K562 (cell line): ENCODE measurements around the gene ATP7B. TPM values are rescaled to one million over a fixed set of nuclear protein-coding genes. Genes with fewer than 3 reads are reported as not detected.

Experiments used
- ATAC-seq: fragments of 200-7000 bp; cut with Tn5 transposase; 3 replicates; pipeline ENCODE4 v1.9.1; 2020; ENCODE audit warnings: moderate library complexity
- BruUV-seq: library from RNA; stranded (reverse); fragments of 400-500 nt; replicated peaks from 2 replicates; lab custom pipeline; 2021; lab: Mats Ljungman, UMichigan
- CTCF ChIA-PET: fragments of 300-600 bp; formaldehyde crosslinking; extraction: SDS; loops from one replicate; lab custom pipeline; 2021; ENCODE audit warnings: low intra/inter-chr PET ratio; lab: Yijun Ruan, JAX
- POLR2A ChIA-PET: fragments of 300-600, 350-650 bp; sonication (Branson Sonifier 250); formaldehyde crosslinking; extraction: SDS; loops from one replicate; lab custom pipeline; 2021; ENCODE audit warnings: antibody characterized with exemption, inconsistent platforms; lab: Yijun Ruan, JAX
- DNase-seq, 4 experiments: peaks; one replicate each; pipeline versions ENCODE4 v3.0.0 to v3.0.0-alpha.2; 2011 to 2018; ENCODE audit warnings: low spot score in 3 of 4, mixed read lengths in 3 of 4; ENCODE audit errors: extremely low read depth in 1 of 4
- FAIRE-seq: peaks from 2 replicates; lab custom pipeline; 2011; peaks lifted over from hg19 to GRCh38; lab: Jason Lieb, UNC
- H2AFZ ChIP-seq: 2 replicates; pipeline ENCODE4 v1.6.0; 2011; ENCODE audit warnings: low read depth, low read length, control low read depth, inconsistent platforms
- H3K27ac ChIP-seq: fragments of 200-600 bp; 3 replicates; pipeline ENCODE4 v1.8.0; 2011; ENCODE audit warnings: low read depth, mild to moderate bottlenecking, control low read depth, inconsistent platforms, low read length, moderate library complexity, mixed read lengths; ENCODE audit errors: extremely low read depth
- H3K27me3 ChIP-seq, 2 experiments: fragments of 300-600 bp in 1 of 2; 2 replicates in 1 of 2; 3 replicates in 1 of 2; pipeline versions ENCODE4 v1.6.0 to v1.8.0; 2011; ENCODE audit warnings: inconsistent platforms in 2 of 2, low read length in 2 of 2, mild to moderate bottlenecking in 1 of 2, mixed read lengths in 1 of 2, moderate library complexity in 1 of 2; ENCODE audit not compliant: control insufficient read depth in 2 of 2, insufficient read depth in 2 of 2
- H3K36me3 ChIP-seq: fragments of 300-600 bp; 3 replicates; pipeline ENCODE4 v1.8.0; 2011; ENCODE audit warnings: mild to moderate bottlenecking, low read length, inconsistent platforms; ENCODE audit not compliant: control insufficient read depth, insufficient read depth
- H3K4me1 ChIP-seq, 2 experiments: fragments of 200-600 bp in 1 of 2; replicated peaks in 1 of 2; 2 replicates in 1 of 2; 3 replicates in 1 of 2; pipeline versions ENCODE4 v1.5.1 to v1.8.0; 2011; ENCODE audit warnings: inconsistent platforms in 2 of 2, low read length in 2 of 2, mild to moderate bottlenecking in 1 of 2, mixed read lengths in 1 of 2, moderate library complexity in 1 of 2; ENCODE audit not compliant: control insufficient read depth in 2 of 2, insufficient read depth in 2 of 2
- H3K4me2 ChIP-seq: 2 replicates; pipeline ENCODE4 v1.6.1; 2011; ENCODE audit warnings: low read length, control low read depth, inconsistent platforms, mixed read lengths; ENCODE audit not compliant: insufficient read depth
- H3K4me3 ChIP-seq: fragments of 200-600 bp; sonication (generic), shearing (Covaris generic); 2 replicates; pipeline ENCODE4 v1.5.1; 2016; ENCODE audit warnings: control low read depth, inconsistent platforms
- H3K79me2 ChIP-seq: fragments of 200-600 bp; 3 replicates; pipeline ENCODE4 v1.8.0; 2011; ENCODE audit warnings: low read length, inconsistent platforms; ENCODE audit not compliant: control insufficient read depth, insufficient read depth
- H3K9ac ChIP-seq, 2 experiments: 2 replicates each; pipeline versions ENCODE4 v1.6.0 to v1.6.1; 2011; ENCODE audit warnings: low read depth in 2 of 2, low read length in 2 of 2, control low read depth in 1 of 2, inconsistent platforms in 1 of 2, mild to moderate bottlenecking in 1 of 2, mixed read lengths in 1 of 2; ENCODE audit not compliant: insufficient read depth in 1 of 2
- H3K9me1 ChIP-seq: one replicate; pipeline ENCODE4 v1.6.0; 2011; ENCODE audit warnings: inconsistent platforms, mild to moderate bottlenecking, low read length, moderate library complexity; ENCODE audit not compliant: control insufficient read depth, insufficient read depth
- H3K9me3 ChIP-seq: replicated peaks from 2 replicates; pipeline ENCODE4 v1.5.1; 2011; ENCODE audit warnings: low read depth, low read length, inconsistent platforms; ENCODE audit not compliant: control insufficient read depth, insufficient read depth
- H4K20me1 ChIP-seq: replicated peaks from 2 replicates; pipeline ENCODE4 v1.6.1; 2011; ENCODE audit warnings: low read length, inconsistent platforms, mixed read lengths; ENCODE audit not compliant: control insufficient read depth, insufficient read depth
- AFF4 ChIP-seq: sonication (generic); formaldehyde crosslinking; IDR thresholded peaks from 2 replicates; pipeline ENCODE4 v1.8.0; 2023; ENCODE audit warnings: mild to moderate bottlenecking, missing genetic modification reagents
- ASH1L ChIP-seq: fragments of 450-650 bp; IDR thresholded peaks from 2 replicates; pipeline ENCODE4 v1.6.1; 2018; ENCODE audit warnings: borderline replicate concordance, mild to moderate bottlenecking, low read depth; ENCODE audit not compliant: partially characterized antibody
- CHD1 ChIP-seq: fragments of 200-600 bp; sonication (generic); IDR thresholded peaks from one replicate; pipeline ENCODE4 v1.6.1; 2012; ENCODE audit warnings: mild to moderate bottlenecking, moderate library complexity, low read length, inconsistent platforms
- CREB5 ChIP-seq: fragments of 250-450 bp; sonication (Bioruptor Pico); IDR thresholded peaks from 2 replicates; pipeline ENCODE4 v1.5.0; 2020; ENCODE audit warnings: mild to moderate bottlenecking
- CREBBP ChIP-seq: IDR thresholded peaks from one replicate; pipeline ENCODE4 v1.6.1; 2012; ENCODE audit warnings: low read depth, mild to moderate bottlenecking, control low read depth, inconsistent platforms, low read length
- ELF1 ChIP-seq: fragments of 200-800 bp; sonication (Bioruptor generic); IDR thresholded peaks from 2 replicates; pipeline ENCODE4 v1.6.1; 2016; ENCODE audit warnings: missing genetic modification characterization, missing compliant biosample characterization
- ETS2 ChIP-seq: IDR thresholded peaks from 2 replicates; pipeline ENCODE4 v1.6.1; 2016; ENCODE audit warnings: borderline replicate concordance, missing genetic modification characterization, mild to moderate bottlenecking, moderate library complexity, missing compliant biosample characterization; ENCODE audit not compliant: poor library complexity, severe bottlenecking
- IRF2 ChIP-seq: sonication (generic); formaldehyde crosslinking; IDR thresholded peaks from 2 replicates; pipeline ENCODE4 v1.8.1; 2022; ENCODE audit warnings: mild to moderate bottlenecking, missing genetic modification reagents
- MIER1 ChIP-seq: fragments of 450-650 bp; IDR thresholded peaks from 2 replicates; pipeline ENCODE4 v1.6.1; 2016; ENCODE audit warnings: antibody characterized with exemption, mild to moderate bottlenecking, low read depth
- MYBL2 ChIP-seq, 2 experiments: fragments of 450-650 bp in 1 of 2; sonication (generic) in 1 of 2; formaldehyde crosslinking in 1 of 2; IDR thresholded peaks; 2 replicates each; pipeline versions ENCODE4 v1.6.1 to v1.8.1; 2017 to 2022; ENCODE audit warnings: borderline replicate concordance in 1 of 2, inconsistent platforms in 1 of 2, low read depth in 1 of 2, mild to moderate bottlenecking in 1 of 2, missing genetic modification reagents in 1 of 2, moderate library complexity in 1 of 2
- RBM34 ChIP-seq: fragments of 200-400 bp; formaldehyde crosslinking; IDR thresholded peaks from 2 replicates; pipeline ENCODE4 v1.6.1; 2018; ENCODE audit warnings: low read length, borderline replicate concordance; ENCODE audit not compliant: insufficient read depth
- SREBF1 ChIP-seq: fragments of 150-350 bp; IDR thresholded peaks from 2 replicates; pipeline ENCODE4 v1.6.1; 2014; ENCODE audit warnings: antibody characterized with exemption, low read depth, low read length, borderline replicate concordance
- WGBS: fragments of 100-300 bp; shearing (Covaris generic); methylation state at CpG from one replicate; pipeline ENCODE4 v1.1.6; 2016; ENCODE audit warnings: low coverage, mixed read lengths; ENCODE audit not compliant: insufficient coverage; ENCODE audit errors: missing lambda C conversion rate; 5-methylcytosine and 5-hydroxymethylcytosine counted together
- in situ Hi-C: fragments of 300-500 bp; cut with MboI; formaldehyde crosslinking; loops from 4 replicates; pipeline ENCODE4 v1.15.0; 2018; ENCODE audit warnings: inconsistent platforms, mixed read lengths
- intact Hi-C: fragments of 100-400 bp; cut with micrococcal nuclease; formaldehyde crosslinking; loops from 2 replicates; pipeline ENCODE4 v1.14.2; 2022
- polyA plus RNA-seq, 8 experiments: library from polyadenylated mRNA; depleted of rRNA in 4 of 8; stranded (reverse) in 5 of 8; unstranded in 3 of 8; fragments of >200 nt; fragmentation: Nextera tagmentation in 2 of 8; fragmentation: Illumina TruSeq in 1 of 8; extraction: Ambion mirVana in 2 of 8; extraction: Trizol in 1 of 8; gene quantifications; 2 replicates each; pipeline versions ENCODE4 v1.2.1 to v1.2.3, GENCODE V29; 2011 to 2014; ENCODE audit warnings: inconsistent platforms in 1 of 8, missing spikeins in 1 of 8
- total RNA-seq, 7 experiments: library from RNA; depleted of rRNA in 6 of 7; stranded (reverse); fragments of >200 nt in 6 of 7; fragmentation: Illumina TruSeq in 2 of 7; extraction: Trizol in 2 of 7; gene quantifications; 2 replicates each; pipeline versions ENCODE4 v1.2.1 to v1.2.3, GENCODE V29; 2011 to 2021; ENCODE audit warnings: low replicate concordance in 1 of 7

The ATP7B gene
- total and polyA plus RNA-seq, 9 of the 15 experiments (the other 6 are each of a cell fraction or from before 2014, with no cell fraction given): 1.1 to 20.4 (median 8.5) TPM

- TF ChIP-seq AFF4 (CRISPR knock-in tag): peak; percentile 43; the same call in 1 of the 2 replicates
- TF ChIP-seq CHD1: peak; percentile 9
- TF ChIP-seq IRF2 (CRISPR knock-in tag): no peak
Measured at GRCh38 chr13:52010890-52011631, at the start of gene ATP7B (continued).

- Histone ChIP-seq H3K9ac (no peak overlapping the region), H3K36me3 (no peaks in the 10 kb centered on the region), H3K27me3 (no peaks in the 10 kb centered on the region), H3K4me3 (no peak overlapping the region), H3K9me3 (no peaks in the 10 kb centered on the region), H3K4me2 (no peak overlapping the region), H3K27ac (no peak overlapping the region), H3K9me1 (no peaks in the 10 kb centered on the region), H3K4me1 (no peaks in the 10 kb centered on the region), H2AFZ (no peak overlapping the region), H3K79me2 (no peaks in the 10 kb centered on the region), H4K20me1 (no peaks in the 10 kb centered on the region)
- DNase-seq (no peak), FAIRE-seq (no peak), ATAC-seq (no peak)
- BruUV-seq: no TSS peak
- intact Hi-C loops (no loop called here), in situ Hi-C loops (no loop called here)
- ChIA-PET CTCF (no interaction called here), POLR2A (no interaction called here)
- WGBS: 26% methylated on average over 4 of the region's 4 CpGs
- no peak for TF ChIP-seq CREB5 (CRISPR knock-in tag)
- TF ChIP-seq ELF1 (tag): no peak
- no peak for TF ChIP-seq MYBL2 (IDR thresholded peaks at IDR 0.05; ENCODE audit: low read depth)
- TF ChIP-seq MYBL2 (CRISPR knock-in tag; IDR thresholded peaks at IDR 0.05; ENCODE audit: borderline replicate concordance): no peak
- TF ChIP-seq RBM34: no peak
- TF ChIP-seq CREBBP: no peak
- no peak for TF ChIP-seq MIER1
- no peak for TF ChIP-seq ETS2 (tag)
- no peak for TF ChIP-seq ASH1L
- TF ChIP-seq SREBF1: no peak
Measured at GRCh38 chr13:52053460-52053859, 42.2 kb upstream of the ATP7B start.
